Type B pancreatic cell (in vitro differentiated cells): Measurements from ENCODE around the gene TIGD6. TPM values are rescaled to one million over a fixed set of nuclear protein-coding genes. Genes with fewer than 3 reads are reported as not detected.

Experiments used
- DNase-seq: peaks from one replicate; pipeline ENCODE4 v3.0.0; 2021; ENCODE audit warnings: mixed read lengths; ENCODE audit not compliant: unreplicated experiment; ENCODE audit errors: extremely low spot score
- H3K27ac Mint-ChIP-seq: 2 replicates; pipeline ENCODE4 v1.8.0; 2021; ENCODE audit warnings: mild to moderate bottlenecking, mixed read lengths
- H3K27me3 Mint-ChIP-seq: 2 replicates; pipeline ENCODE4 v1.8.0; 2021; ENCODE audit warnings: mixed read lengths
- H3K36me3 Mint-ChIP-seq: 2 replicates; pipeline ENCODE4 v1.8.0; 2021; ENCODE audit warnings: mixed read lengths
- H3K4me1 Mint-ChIP-seq: one replicate; pipeline ENCODE4 v1.8.0; 2021; ENCODE audit warnings: mixed read lengths; ENCODE audit not compliant: unreplicated experiment
- H3K4me3 Mint-ChIP-seq: 2 replicates; pipeline ENCODE4 v1.8.0; 2021; ENCODE audit warnings: mild to moderate bottlenecking, mixed read lengths
- H3K9me3 Mint-ChIP-seq: 2 replicates; pipeline ENCODE4 v1.8.0; 2021; ENCODE audit warnings: mixed read lengths
- CTCF ChIP-seq: fragments of 200-600 bp; sonication (generic); conservative IDR thresholded peaks from 2 replicates; pipeline ENCODE4 v1.5.0; 2021; ENCODE audit warnings: antibody characterized with exemption, mild to moderate bottlenecking
- total RNA-seq: library from RNA; stranded (reverse); gene quantifications from 2 replicates; pipeline ENCODE4 v1.2.1, GENCODE V29; 2021; ENCODE audit warnings: low replicate concordance

TIGD6 gene
- total RNA-seq, 1 donor from 2014 or later: 4.9 TPM

GRCh38 chr5:150016537-150016936, 16.1 kb upstream of the TIGD6 start:
- no peak overlapping the region for H3K27ac Mint-ChIP-seq
- TF ChIP-seq CTCF: no peak
- H3K36me3 Mint-ChIP-seq: peaks cover 78% of the 10 kb centered on the region
- H3K27me3 Mint-ChIP-seq: no peaks in the 10 kb centered on the region
- DNase-seq: no peak
- H3K4me3 Mint-ChIP-seq: no peak overlapping the region
- H3K9me3 Mint-ChIP-seq: peaks cover 11% of the 10 kb centered on the region
- no peaks in the 10 kb centered on the region for H3K4me1 Mint-ChIP-seq

- no peak for TF ChIP-seq CTCF
- H3K9me3 Mint-ChIP-seq: peaks cover 11% of the 10 kb centered on the region
These were observed 15.0 kb upstream of the TIGD6 start for GRCh38 chr5:150015415-150015814.

GRCh38 chr5:150014456-150014855, 14.0 kb upstream of the TIGD6 start:
- no peak for TF ChIP-seq CTCF
- Mint-ChIP-seq H3K27me3 (no peaks in the 10 kb centered on the region), H3K4me1 (no peaks in the 10 kb centered on the region), H3K9me3 (peaks cover 11% of the 10 kb centered on the region), H3K36me3 (peaks cover 70% of the 10 kb centered on the region), H3K4me3 (no peak overlapping the region), H3K27ac (no peak overlapping the region)
- DNase-seq: no peak

More at GRCh38 chr5:150015415-150015814, 15.0 kb upstream of the TIGD6 start:
- Mint-ChIP-seq H3K4me3 (no peak overlapping the region), H3K36me3 (peaks cover 73% of the 10 kb centered on the region), H3K27ac (no peak overlapping the region), H3K4me1 (no peaks in the 10 kb centered on the region), H3K27me3 (no peaks in the 10 kb centered on the region)
- DNase-seq: no peak

- peaks cover 65% of the 10 kb centered on the region for H3K36me3 Mint-ChIP-seq
- H3K4me1 Mint-ChIP-seq: no peaks in the 10 kb centered on the region
- no peak for DNase-seq
These were observed 13.5 kb upstream of the TIGD6 start for GRCh38 chr5:150013931-150014330.

GRCh38 chr5:150009671-150010387, 9.4 kb upstream of the TIGD6 start:
- H3K27ac Mint-ChIP-seq: no peak overlapping the region
- peaks cover 39% of the 10 kb centered on the region for H3K36me3 Mint-ChIP-seq
- H3K9me3 Mint-ChIP-seq: peaks cover 4% of the 10 kb centered on the region
- no peak overlapping the region for H3K4me3 Mint-ChIP-seq
- H3K27me3 Mint-ChIP-seq: no peaks in the 10 kb centered on the region
- no peaks in the 10 kb centered on the region for H3K4me1 Mint-ChIP-seq
- no peak for TF ChIP-seq CTCF
- DNase-seq: no peak

More at GRCh38 chr5:150013931-150014330, 13.5 kb upstream of the TIGD6 start:
- Mint-ChIP-seq H3K9me3 (peaks cover 11% of the 10 kb centered on the region), H3K4me3 (no peak overlapping the region), H3K27me3 (no peaks in the 10 kb centered on the region), H3K27ac (no peak overlapping the region)
- no peak for TF ChIP-seq CTCF
